Stomach (tissue), 9 donors: ENCODE results near the gene SOCS3. TPM values are rescaled to one million over a fixed set of nuclear protein-coding genes. Genes with fewer than 3 reads are reported as not detected.
A peak's percentile ranks its signal among the peaks of the same experiment; 100 is the strongest.

Experiments
- DNase-seq, 2 donors: peaks; one replicate each; pipeline versions ENCODE4 v3.0.0 to v3.0.0-alpha.2; 2013 to 2019
- H3K27ac ChIP-seq, 5 donors: fragments of 200-600 bp in 4 of 5; sonication (generic) in 4 of 5; one replicate each; pipeline ENCODE4 v1.5.1; 2013 to 2019; ENCODE audit warnings: mild to moderate bottlenecking in 1 of 5, moderate library complexity in 1 of 5
- H3K27me3 ChIP-seq, 3 donors: fragments of 200-600 bp; sonication (generic); one replicate each; pipeline ENCODE4 v1.5.1; 2017 to 2019; ENCODE audit warnings: mixed run types in 1 of 3
- H3K36me3 ChIP-seq, 4 donors: fragments of 200-600 bp; sonication (generic); 1 replicate in 3 of 4; 2 replicates in 1 of 4; pipeline ENCODE4 v1.5.1; 2016 to 2019
- H3K4me1 ChIP-seq, 4 donors: fragments of 200-600 bp; sonication (generic); one replicate each; pipeline ENCODE4 v1.5.1; 2016 to 2019
- H3K4me3 ChIP-seq, 4 donors: fragments of 200-600 bp; sonication (generic) in 3 of 4; one replicate each; pipeline ENCODE4 v1.5.1; 2016 to 2019; ENCODE audit warnings: mild to moderate bottlenecking in 1 of 4
- H3K9me3 ChIP-seq, 4 donors: fragments of 200-600 bp; sonication (generic); one replicate each; pipeline ENCODE4 v1.5.1; 2016 to 2019
- EP300 ChIP-seq: sonication (generic); formaldehyde crosslinking; IDR thresholded peaks from one replicate; pipeline ENCODE4 v1.6.1; 2017; ENCODE audit warnings: antibody characterized with exemption
- POLR2A ChIP-seq, 4 donors: fragments of 450-650 bp; IDR thresholded peaks; one replicate each; pipeline ENCODE4 v1.6.1; 2016; ENCODE audit warnings: antibody characterized with exemption in 4 of 4, control low read depth in 2 of 4, mild to moderate bottlenecking in 1 of 4, moderate library complexity in 1 of 4
- POLR2AphosphoS5 ChIP-seq, 3 donors: sonication (generic); formaldehyde crosslinking; IDR thresholded peaks; one replicate each; pipeline ENCODE4 v1.6.1; 2016; ENCODE audit warnings: antibody characterized with exemption in 3 of 3
- WGBS, 5 donors: extraction: QIAGEN DNeasy Blood & Tissue Kit in 3 of 5; methylation state at CpG; one replicate each; pipeline versions ENCODE4 v1.1.5 to v1.1.7; 2013 to 2018; 5-methylcytosine and 5-hydroxymethylcytosine counted together
- intact Hi-C: fragments of 100-400 bp; cut with DNase I; formaldehyde crosslinking; loops from one replicate; pipeline ENCODE4 v1.15.1; 2023; ENCODE audit warnings: low total_unique reads
- polyA plus RNA-seq, 3 donors: library from polyadenylated mRNA; stranded (reverse); fragments of 200-250 nt; gene quantifications; one replicate each; pipeline ENCODE4 v1.2.3, GENCODE V29; 2013
- total RNA-seq, 5 donors: library from RNA; depleted of rRNA; stranded (reverse); fragments of >200 nt; gene quantifications; one replicate each; pipeline versions ENCODE4 v1.1.0 to v1.2.3, GENCODE V29; 2014 to 2016
- TF ChIP-seq, protein P1 (sequence below), 7 experiments: fragments of 450-650 bp in 4 of 7; fragments of 200-600 bp in 3 of 7; sonication (generic) in 3 of 7; IDR thresholded peaks; one replicate each; pipeline ENCODE4 v1.5.1; 2016 to 2019; ENCODE audit warnings: antibody characterized with exemption in 7 of 7, control low read depth in 2 of 7, mild to moderate bottlenecking in 1 of 7
- donor health status: healthy with polysubstance abuse.
- donor health status: Bipolar disorder and iron deficiency.
- donor health status: healthy.

Gene SOCS3
- total and polyA plus RNA-seq, 8 donors, result 18.7 to 62.9 (median 50.1) TPM

GRCh38 chr17:78316115-78316866, 43.6 kb downstream of the SOCS3 start:
- TF ChIP-seq EP300, result no peak
- no peak for TF ChIP-seq POLR2AphosphoS5 (IDR thresholded peaks at IDR 0.05)
- TF ChIP-seq, protein P1, sequence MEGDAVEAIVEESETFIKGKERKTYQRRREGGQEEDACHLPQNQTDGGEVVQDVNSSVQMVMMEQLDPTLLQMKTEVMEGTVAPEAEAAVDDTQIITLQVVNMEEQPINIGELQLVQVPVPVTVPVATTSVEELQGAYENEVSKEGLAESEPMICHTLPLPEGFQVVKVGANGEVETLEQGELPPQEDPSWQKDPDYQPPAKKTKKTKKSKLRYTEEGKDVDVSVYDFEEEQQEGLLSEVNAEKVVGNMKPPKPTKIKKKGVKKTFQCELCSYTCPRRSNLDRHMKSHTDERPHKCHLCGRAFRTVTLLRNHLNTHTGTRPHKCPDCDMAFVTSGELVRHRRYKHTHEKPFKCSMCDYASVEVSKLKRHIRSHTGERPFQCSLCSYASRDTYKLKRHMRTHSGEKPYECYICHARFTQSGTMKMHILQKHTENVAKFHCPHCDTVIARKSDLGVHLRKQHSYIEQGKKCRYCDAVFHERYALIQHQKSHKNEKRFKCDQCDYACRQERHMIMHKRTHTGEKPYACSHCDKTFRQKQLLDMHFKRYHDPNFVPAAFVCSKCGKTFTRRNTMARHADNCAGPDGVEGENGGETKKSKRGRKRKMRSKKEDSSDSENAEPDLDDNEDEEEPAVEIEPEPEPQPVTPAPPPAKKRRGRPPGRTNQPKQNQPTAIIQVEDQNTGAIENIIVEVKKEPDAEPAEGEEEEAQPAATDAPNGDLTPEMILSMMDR (IDR thresholded peaks at IDR 0.05), result no peak
- TF ChIP-seq POLR2A (IDR thresholded peaks at IDR 0.05), result no peak
- Histone ChIP-seq H3K27ac (peak overlapping the region; percentile 85 to 96 (median 91)), H3K36me3 (no peaks in the 10 kb centered on the region), H3K4me1 (peaks cover 40 to 61% (median 53%) of the 10 kb centered on the region in 4 donors), H3K9me3 (no peaks in the 10 kb centered on the region), H3K27me3 (peaks cover 0 to 12% (median 0%) of the 10 kb centered on the region in 3 donors), H3K4me3 (peak overlapping the region in 1 of 4 donors; percentile 27)
- DNase-seq, result no peak
- intact Hi-C loops, result no loop called here
- 40 to 58% (median 53%) methylated on average over 10 to 22 of the region's 22 CpGs for WGBS, 5 donors

- WGBS, 5 donors, result 8 to 14% (median 11%) methylated on average over 12 of the region's 12 CpGs
- H3K27me3 ChIP-seq, result peaks cover 0 to 12% (median 0%) of the 10 kb centered on the region in 3 donors
- peaks cover 40 to 61% (median 53%) of the 10 kb centered on the region in 4 donors for H3K4me1 ChIP-seq
- H3K36me3 ChIP-seq, result no peaks in the 10 kb centered on the region
- peak overlapping the region; percentile 85 to 96 (median 91) for H3K27ac ChIP-seq
- TF ChIP-seq EP300 (peak; percentile 29), POLR2AphosphoS5 (IDR thresholded peaks at IDR 0.05) (peak in 2 of 3 donors; percentile 36 to 71), POLR2A (IDR thresholded peaks at IDR 0.05) (no peak)
- TF ChIP-seq, protein P1 (IDR thresholded peaks at IDR 0.05), result peak in 1 of 7 experiments; percentile 12
- intact Hi-C loops, result no loop called here
- H3K4me3 ChIP-seq, result peak overlapping the region in 1 of 4 donors; percentile 27
- DNase-seq, result peak; percentile 79 to 88
- H3K9me3 ChIP-seq, result no peaks in the 10 kb centered on the region
Measured at GRCh38 chr17:78315355-78316114, 44.3 kb downstream of the SOCS3 start.

DNA sequence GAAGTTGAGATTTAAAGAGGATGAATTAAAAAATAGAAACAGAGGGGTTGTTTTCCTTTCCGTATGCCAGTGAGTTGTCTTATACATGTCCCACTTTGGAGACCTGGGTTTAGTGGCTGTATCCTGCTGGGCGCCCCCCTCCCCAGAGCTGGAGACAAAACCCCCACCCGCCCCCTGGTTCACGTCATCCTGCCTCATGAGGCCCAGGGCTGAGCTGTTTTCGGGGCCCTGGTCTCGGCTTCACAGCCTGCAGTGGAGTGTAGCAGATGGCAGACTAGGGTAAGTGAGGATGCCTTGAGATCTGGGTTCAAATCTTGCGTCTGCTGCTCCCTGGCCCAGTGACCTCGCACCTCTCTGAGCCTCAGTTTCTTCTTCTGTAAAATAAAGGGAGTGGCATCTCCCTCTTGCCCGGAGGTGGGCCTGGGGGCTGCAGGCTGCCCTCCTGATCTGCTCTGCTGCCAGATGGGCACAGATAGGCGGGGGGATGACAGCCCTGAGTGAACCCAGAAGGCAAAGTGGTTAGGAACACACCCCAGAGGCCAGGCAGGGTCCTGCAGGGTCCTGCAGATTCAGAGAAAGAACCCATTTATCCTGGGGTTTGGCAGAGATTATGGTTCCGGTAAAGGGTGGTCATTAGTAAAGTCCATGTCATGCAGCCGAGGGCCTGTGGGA, 45.1 kb downstream of the SOCS3 start:
- WGBS, 5 donors, result 66 to 77% (median 70%) methylated on average over 12 of the region's 12 CpGs
- Histone ChIP-seq H3K4me3 (peak overlapping the region in 2 of 4 donors; percentile 40 to 49), H3K36me3 (no peaks in the 10 kb centered on the region), H3K27ac (peak overlapping the region; percentile 85 to 96 (median 91)), H3K9me3 (no peaks in the 10 kb centered on the region), H3K4me1 (peaks cover 40 to 61% (median 53%) of the 10 kb centered on the region in 4 donors), H3K27me3 (peaks cover 0 to 12% (median 0%) of the 10 kb centered on the region in 3 donors)
- intact Hi-C loops, result no loop called here
- no peak for DNase-seq
- TF ChIP-seq, protein P1 (IDR thresholded peaks at IDR 0.05), result no peak
- TF ChIP-seq EP300, result no peak
- TF ChIP-seq POLR2A (IDR thresholded peaks at IDR 0.05), result no peak
- no peak for TF ChIP-seq POLR2AphosphoS5 (IDR thresholded peaks at IDR 0.05)
